ENCODE measurements around the gene TXNDC12.

- TF ChIP-seq, protein P1, sequence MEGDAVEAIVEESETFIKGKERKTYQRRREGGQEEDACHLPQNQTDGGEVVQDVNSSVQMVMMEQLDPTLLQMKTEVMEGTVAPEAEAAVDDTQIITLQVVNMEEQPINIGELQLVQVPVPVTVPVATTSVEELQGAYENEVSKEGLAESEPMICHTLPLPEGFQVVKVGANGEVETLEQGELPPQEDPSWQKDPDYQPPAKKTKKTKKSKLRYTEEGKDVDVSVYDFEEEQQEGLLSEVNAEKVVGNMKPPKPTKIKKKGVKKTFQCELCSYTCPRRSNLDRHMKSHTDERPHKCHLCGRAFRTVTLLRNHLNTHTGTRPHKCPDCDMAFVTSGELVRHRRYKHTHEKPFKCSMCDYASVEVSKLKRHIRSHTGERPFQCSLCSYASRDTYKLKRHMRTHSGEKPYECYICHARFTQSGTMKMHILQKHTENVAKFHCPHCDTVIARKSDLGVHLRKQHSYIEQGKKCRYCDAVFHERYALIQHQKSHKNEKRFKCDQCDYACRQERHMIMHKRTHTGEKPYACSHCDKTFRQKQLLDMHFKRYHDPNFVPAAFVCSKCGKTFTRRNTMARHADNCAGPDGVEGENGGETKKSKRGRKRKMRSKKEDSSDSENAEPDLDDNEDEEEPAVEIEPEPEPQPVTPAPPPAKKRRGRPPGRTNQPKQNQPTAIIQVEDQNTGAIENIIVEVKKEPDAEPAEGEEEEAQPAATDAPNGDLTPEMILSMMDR (IDR thresholded peaks at IDR 0.05): no peak
- TF ChIP-seq POLR2AphosphoS5 (IDR thresholded peaks at IDR 0.05; ENCODE audit: low read depth, low read length): no peak
Measured at GRCh38 chr1:51990478-51990965, 64.5 kb downstream of the TXNDC12 start, which contains the start of gene RAB3B.
